WERI-Rb-1 (cell line): ENCODE measurements around the gene ZNF76.

Experiments
- DNase-seq: peaks from one replicate; pipeline ENCODE4 v3.0.0-alpha.2; 2020
- H3K27ac ChIP-seq: fragments of 250-450 bp; sonication (Bioruptor Pico); 2 replicates; pipeline ENCODE4 v1.5.1; 2020; ENCODE audit warnings: mild to moderate bottlenecking, moderate library complexity
- H3K27me3 ChIP-seq: fragments of 250-450 bp; sonication (Bioruptor Pico); 2 replicates; pipeline ENCODE4 v1.5.1; 2021; ENCODE audit warnings: mild to moderate bottlenecking, low read depth, moderate library complexity; ENCODE audit not compliant: insufficient read depth, severe bottlenecking
- H3K36me3 ChIP-seq: fragments of 250-450 bp; sonication (Bioruptor Pico); 2 replicates; pipeline ENCODE4 v1.5.1; 2020; ENCODE audit warnings: mild to moderate bottlenecking, moderate library complexity
- H3K4me3 ChIP-seq: 2 replicates; pipeline ENCODE4 v1.5.1; 2011; ENCODE audit warnings: low read depth, mild to moderate bottlenecking, control low read depth, low read length
- H3K9me3 ChIP-seq: fragments of 250-450 bp; sonication (Bioruptor Pico); 2 replicates; pipeline ENCODE4 v1.5.1; 2021; ENCODE audit warnings: mild to moderate bottlenecking, moderate library complexity; ENCODE audit not compliant: severe bottlenecking
- TF ChIP-seq, protein P1 (sequence below): IDR thresholded peaks from 2 replicates; pipeline ENCODE4 v1.5.1; 2011; ENCODE audit warnings: low read depth, mild to moderate bottlenecking, control low read depth, inconsistent platforms, low read length

ZNF76 gene

DNA sequence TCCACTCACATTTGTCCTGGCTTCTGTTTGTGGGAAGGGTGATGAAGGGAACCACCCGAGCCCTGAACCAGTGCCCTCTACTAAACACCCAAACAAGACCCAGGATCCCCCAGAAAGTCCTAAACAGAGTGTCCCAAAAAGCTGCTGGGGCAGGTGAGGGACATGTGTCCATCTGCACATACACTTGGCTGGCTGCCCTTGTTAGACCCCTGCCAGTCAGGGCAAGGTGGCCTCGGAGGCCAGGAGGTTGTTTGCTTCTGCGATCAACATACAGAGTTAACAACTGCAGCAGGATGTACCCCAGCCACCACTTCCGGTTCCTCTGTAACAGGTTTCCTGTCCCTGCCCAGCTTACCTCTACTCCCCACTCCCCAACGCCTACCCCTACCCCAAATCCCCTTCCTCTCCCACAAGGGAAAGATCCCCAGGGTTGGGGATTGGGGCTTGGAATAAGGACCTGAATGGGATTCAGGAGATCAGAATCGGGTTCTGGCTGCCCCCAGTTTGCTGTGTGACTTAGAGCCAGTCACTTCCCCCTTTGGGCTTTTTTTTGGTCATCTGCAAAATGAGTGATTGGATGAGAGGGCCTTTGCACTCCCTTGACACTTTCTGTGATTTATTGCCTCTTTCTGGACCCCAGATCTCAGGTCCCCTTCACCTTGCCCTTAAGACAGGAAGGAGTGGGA is 52.0 kb downstream of the ZNF76 start:
- no peak for DNase-seq
- H3K4me3 ChIP-seq, result no peak overlapping the region
- H3K27ac ChIP-seq, result no peak overlapping the region
- H3K9me3 ChIP-seq, result peaks cover 2% of the 10 kb centered on the region
- TF ChIP-seq, protein P1, sequence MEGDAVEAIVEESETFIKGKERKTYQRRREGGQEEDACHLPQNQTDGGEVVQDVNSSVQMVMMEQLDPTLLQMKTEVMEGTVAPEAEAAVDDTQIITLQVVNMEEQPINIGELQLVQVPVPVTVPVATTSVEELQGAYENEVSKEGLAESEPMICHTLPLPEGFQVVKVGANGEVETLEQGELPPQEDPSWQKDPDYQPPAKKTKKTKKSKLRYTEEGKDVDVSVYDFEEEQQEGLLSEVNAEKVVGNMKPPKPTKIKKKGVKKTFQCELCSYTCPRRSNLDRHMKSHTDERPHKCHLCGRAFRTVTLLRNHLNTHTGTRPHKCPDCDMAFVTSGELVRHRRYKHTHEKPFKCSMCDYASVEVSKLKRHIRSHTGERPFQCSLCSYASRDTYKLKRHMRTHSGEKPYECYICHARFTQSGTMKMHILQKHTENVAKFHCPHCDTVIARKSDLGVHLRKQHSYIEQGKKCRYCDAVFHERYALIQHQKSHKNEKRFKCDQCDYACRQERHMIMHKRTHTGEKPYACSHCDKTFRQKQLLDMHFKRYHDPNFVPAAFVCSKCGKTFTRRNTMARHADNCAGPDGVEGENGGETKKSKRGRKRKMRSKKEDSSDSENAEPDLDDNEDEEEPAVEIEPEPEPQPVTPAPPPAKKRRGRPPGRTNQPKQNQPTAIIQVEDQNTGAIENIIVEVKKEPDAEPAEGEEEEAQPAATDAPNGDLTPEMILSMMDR, result no peak
- H3K36me3 ChIP-seq, result no peaks in the 10 kb centered on the region
- H3K27me3 ChIP-seq, result no peaks in the 10 kb centered on the region

DNA sequence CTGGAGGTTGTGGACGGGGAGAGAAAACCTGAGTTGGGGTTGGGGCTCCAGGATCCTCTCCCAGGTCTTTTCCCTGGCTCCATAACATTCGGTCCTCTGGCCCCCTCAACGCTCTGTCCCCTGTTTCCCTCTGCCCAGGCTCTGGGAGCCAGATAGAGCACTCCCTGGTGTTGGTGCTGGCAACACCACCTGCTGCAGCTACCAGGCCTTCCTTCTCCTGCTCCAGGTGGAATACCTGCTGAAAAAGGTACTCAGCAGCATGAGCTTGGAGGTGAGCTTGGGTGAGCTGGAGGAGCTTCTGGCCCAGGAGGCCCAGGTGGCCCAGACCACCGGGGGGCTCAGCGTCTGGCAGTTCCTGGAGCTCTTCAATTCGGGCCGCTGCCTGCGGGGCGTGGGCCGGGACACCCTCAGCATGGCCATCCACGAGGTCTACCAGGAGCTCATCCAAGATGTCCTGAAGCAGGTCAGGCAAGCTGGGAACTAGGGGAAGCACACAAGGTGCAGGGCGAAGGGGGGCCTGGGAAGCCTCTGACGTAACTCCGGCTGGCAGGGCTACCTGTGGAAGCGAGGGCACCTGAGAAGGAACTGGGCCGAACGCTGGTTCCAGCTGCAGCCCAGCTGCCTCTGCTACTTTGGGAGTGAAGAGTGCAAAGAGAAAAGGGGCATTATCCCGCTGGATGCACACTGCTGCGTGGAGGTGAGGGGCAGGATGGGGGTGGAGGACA is 52.7 kb downstream of the ZNF76 start:
- TF ChIP-seq, protein P1, result no peak
- no peak for DNase-seq
- H3K27me3 ChIP-seq, result no peaks in the 10 kb centered on the region
- H3K9me3 ChIP-seq, result peaks cover 3% of the 10 kb centered on the region
- H3K36me3 ChIP-seq, result no peaks in the 10 kb centered on the region
- H3K4me3 ChIP-seq, result no peak overlapping the region
- H3K27ac ChIP-seq, result no peak overlapping the region

DNA sequence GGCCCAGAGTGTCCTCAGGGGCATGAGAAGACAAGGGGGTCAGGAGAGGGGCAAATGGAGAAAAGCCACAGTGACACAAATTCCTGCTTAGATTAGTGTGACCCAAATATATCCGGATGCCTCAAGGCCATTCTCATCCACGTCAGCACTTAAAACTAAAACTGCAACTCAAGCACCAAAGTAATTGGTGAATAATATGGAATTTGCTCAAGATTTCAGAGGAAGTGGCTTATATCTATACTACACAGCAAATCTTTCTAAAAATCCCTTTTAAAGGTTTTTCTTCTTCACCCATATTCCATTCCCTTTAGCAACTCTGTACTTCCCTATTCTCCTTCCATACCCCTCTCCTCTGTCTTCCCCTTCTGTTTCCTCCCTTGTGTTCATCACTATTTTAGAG is 53.3 kb downstream of the ZNF76 start:
- Histone ChIP-seq H3K27ac (no peak overlapping the region), H3K4me3 (no peak overlapping the region), H3K36me3 (no peaks in the 10 kb centered on the region), H3K27me3 (no peaks in the 10 kb centered on the region), H3K9me3 (peaks cover 3% of the 10 kb centered on the region)
- TF ChIP-seq, protein P1, result no peak
- DNase-seq, result no peak

DNA sequence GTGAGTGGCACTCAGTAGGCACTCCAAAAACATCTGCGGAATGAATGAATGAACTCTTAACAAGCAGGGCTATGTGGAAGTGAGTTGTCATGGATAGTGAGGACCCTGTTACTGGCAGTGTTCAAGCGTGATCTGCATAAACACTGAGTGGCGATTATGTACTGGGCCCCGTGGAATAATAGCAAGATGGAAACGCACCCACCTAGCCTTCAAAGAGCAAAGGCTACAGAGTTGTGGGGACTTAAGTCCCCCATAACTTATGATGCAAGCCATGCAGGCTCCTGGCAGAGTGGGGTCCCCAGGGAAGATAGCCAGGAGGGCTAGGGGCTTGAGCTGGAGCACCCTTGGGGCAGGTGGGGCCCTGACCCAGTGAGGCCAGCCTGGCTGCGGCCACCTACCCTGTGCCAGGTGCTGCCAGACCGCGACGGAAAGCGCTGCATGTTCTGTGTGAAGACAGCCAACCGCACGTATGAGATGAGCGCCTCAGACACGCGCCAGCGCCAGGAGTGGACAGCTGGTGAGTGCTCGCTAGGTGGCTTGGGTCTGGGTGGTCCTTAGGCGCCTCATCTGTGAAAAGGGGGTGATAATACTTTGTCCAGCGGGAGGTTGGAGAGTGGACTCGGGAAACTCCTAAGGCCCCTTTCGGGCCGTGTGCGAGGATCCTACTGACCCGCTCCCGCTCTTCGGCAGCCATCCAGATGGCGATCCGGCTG is 58.1 kb downstream of the ZNF76 start:
- peak overlapping the region; percentile 63 for H3K4me3 ChIP-seq

DNA sequence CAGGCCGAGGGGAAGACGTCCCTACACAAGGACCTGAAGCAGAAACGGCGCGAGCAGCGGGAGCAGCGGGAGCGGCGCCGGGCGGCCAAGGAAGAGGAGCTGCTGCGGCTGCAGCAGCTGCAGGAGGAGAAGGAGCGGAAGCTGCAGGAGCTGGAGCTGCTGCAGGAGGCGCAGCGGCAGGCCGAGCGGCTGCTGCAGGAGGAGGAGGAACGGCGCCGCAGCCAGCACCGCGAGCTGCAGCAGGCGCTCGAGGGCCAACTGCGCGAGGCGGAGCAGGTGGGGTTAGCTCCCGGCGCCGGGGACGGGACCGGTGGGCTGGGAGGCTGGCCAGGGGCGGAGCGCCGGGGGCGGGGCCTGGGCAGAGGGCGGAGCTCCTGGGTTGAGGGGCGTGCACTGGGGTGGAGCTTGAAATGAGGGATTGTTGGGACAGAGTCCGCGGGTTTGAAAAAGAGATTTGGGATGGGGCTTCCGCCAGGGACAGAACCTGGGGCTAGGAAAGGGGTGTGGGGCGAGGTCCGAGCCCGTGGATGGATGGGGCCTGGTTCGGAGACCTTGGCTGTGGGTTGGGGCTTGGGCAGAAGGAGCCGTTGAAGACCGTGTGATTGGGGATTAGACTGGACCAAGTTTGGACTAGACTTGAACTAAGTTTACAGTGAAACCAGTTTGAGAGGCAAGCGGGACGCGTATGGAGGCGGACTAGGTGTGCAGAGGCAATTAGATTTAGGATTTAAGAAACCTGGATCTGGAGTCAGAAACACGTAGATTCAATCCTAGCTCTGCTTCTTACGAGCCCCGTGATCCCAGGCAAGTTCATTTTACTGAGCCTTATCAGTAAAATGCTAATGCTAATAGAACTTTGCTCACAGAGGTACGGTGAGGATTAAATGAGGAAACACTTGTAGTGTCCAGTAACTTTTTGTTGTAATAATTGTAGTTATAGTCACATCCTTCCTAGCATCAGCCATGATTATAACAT is 58.9 kb downstream of the ZNF76 start:
- Histone ChIP-seq H3K27ac (peak overlapping the region; percentile 66), H3K36me3 (no peaks in the 10 kb centered on the region), H3K9me3 (peaks cover 3% of the 10 kb centered on the region), H3K27me3 (no peaks in the 10 kb centered on the region), H3K4me3 (peak overlapping the region; percentile 63)
- DNase-seq, result peak; percentile 97
- TF ChIP-seq, protein P1, result peak; percentile 44

More for the DNA sequence above, 58.1 kb downstream of the ZNF76 start:
- no peaks in the 10 kb centered on the region for H3K36me3 ChIP-seq
- peak overlapping the region; percentile 66 for H3K27ac ChIP-seq
- H3K9me3 ChIP-seq, result peaks cover 3% of the 10 kb centered on the region
- peak; percentile 81 for DNase-seq
- H3K27me3 ChIP-seq, result no peaks in the 10 kb centered on the region
- TF ChIP-seq, protein P1, result peak; percentile 44; the same call in 1 of the 2 replicates
